ENCODE measurements around the gene TMEM213.

- TF ChIP-seq EZH2phosphoT487 (IDR thresholded peaks at IDR 0.05; ENCODE audit: insufficient read depth, low read depth) (no peak), EZH2 (IDR thresholded peaks at IDR 0.05; ENCODE audit: insufficient read depth, poor library complexity, severe bottlenecking) (no peak)
Measured at GRCh38 chr7:138880881-138881578, 83.2 kb downstream of the TMEM213 start.
